Measurements from ENCODE around the gene HOMER1.

GRCh38 chr5:79490323-79490936 is 23.5 kb downstream of the HOMER1 start:
- TF ChIP-seq, protein P1, sequence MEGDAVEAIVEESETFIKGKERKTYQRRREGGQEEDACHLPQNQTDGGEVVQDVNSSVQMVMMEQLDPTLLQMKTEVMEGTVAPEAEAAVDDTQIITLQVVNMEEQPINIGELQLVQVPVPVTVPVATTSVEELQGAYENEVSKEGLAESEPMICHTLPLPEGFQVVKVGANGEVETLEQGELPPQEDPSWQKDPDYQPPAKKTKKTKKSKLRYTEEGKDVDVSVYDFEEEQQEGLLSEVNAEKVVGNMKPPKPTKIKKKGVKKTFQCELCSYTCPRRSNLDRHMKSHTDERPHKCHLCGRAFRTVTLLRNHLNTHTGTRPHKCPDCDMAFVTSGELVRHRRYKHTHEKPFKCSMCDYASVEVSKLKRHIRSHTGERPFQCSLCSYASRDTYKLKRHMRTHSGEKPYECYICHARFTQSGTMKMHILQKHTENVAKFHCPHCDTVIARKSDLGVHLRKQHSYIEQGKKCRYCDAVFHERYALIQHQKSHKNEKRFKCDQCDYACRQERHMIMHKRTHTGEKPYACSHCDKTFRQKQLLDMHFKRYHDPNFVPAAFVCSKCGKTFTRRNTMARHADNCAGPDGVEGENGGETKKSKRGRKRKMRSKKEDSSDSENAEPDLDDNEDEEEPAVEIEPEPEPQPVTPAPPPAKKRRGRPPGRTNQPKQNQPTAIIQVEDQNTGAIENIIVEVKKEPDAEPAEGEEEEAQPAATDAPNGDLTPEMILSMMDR (conservative IDR thresholded peaks at IDR 0.05; ENCODE audit: low read length): no peak
- TF ChIP-seq EZH2phosphoT487 (IDR thresholded peaks at IDR 0.05; ENCODE audit: borderline replicate concordance, low read depth, low read length): no peak

All from OCI-LY7 (cell line).